Measurements from ENCODE around the gene LRFN3. TPM values are rescaled to one million over a fixed set of nuclear protein-coding genes. Genes with fewer than 3 reads are reported as not detected.

Gene LRFN3
- total and polyA plus RNA-seq, 10 of the 15 experiments (the other 5 are each of a cell fraction or from before 2014, with no cell fraction given) = 0.02 to 7.3 (median 2.0) TPM; not detected in 1

DNA sequence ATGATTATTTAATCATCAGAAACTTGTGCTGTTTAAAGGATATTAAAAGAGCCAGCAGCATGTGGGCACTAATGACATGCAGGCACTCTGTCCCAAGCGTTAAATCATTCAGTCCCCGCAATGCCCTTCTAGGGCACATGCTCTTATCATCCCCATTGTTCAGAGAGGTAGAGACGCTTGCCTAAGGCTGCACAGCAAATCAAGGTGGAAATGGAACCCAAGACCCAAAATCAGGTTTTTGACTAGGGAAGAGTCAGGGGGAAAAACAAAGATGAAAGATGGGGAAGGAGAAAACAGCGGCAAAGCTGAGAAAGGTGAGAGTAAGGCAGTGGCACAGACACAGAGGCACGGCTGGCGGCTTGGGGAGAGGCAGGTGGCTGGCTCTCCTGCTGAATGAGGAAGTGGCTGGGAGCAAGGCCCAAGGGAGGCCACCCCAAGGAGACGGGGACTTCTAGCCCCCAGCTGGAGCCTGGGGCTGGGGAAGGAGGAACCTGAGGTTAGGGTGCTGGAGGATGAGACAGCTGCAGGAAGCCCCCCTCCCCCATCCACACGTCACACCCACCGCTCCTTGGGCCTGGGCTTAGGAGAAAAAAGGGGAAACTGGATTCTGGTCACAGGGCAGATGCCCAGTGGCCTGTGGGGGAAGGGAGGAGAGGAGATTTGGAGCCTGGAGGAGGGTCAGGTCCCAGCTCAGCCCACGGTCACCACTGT is 27.0 kb upstream of the LRFN3 start (continued):
- TF ChIP-seq NFIC (IDR thresholded peaks at IDR 0.05; ENCODE audit: low read depth, low read length) = peak; percentile 28; the same call in 1 of the 2 replicates
- TF ChIP-seq YBX1 (IDR thresholded peaks at IDR 0.05) = no peak
- no peak for TF ChIP-seq LARP7 (IDR thresholded peaks at IDR 0.05)
- TF ChIP-seq, protein P1, sequence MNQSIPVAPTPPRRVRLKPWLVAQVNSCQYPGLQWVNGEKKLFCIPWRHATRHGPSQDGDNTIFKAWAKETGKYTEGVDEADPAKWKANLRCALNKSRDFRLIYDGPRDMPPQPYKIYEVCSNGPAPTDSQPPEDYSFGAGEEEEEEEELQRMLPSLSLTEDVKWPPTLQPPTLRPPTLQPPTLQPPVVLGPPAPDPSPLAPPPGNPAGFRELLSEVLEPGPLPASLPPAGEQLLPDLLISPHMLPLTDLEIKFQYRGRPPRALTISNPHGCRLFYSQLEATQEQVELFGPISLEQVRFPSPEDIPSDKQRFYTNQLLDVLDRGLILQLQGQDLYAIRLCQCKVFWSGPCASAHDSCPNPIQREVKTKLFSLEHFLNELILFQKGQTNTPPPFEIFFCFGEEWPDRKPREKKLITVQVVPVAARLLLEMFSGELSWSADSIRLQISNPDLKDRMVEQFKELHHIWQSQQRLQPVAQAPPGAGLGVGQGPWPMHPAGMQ (IDR thresholded peaks at IDR 0.05; ENCODE audit: borderline replicate concordance) = no peak
- peak; percentile 48; the same call in 1 of the 2 replicates for TF ChIP-seq CBFB (IDR thresholded peaks at IDR 0.05; ENCODE audit: low read depth)
- peak; percentile 9; the same call in 1 of the 2 replicates for TF ChIP-seq HCFC1 (IDR thresholded peaks at IDR 0.05; ENCODE audit: low read length)
- no peak for TF ChIP-seq ZBED1 (IDR thresholded peaks at IDR 0.05; ENCODE audit: borderline replicate concordance)
- no peak for TF ChIP-seq SUZ12 (IDR thresholded peaks at IDR 0.05; ENCODE audit: unreplicated experiment)
- no peak for TF ChIP-seq KAT2A (conservative IDR thresholded peaks at IDR 0.05; ENCODE audit: control insufficient read depth, low read depth, low read length)
- no peak for TF ChIP-seq SMC3 (IDR thresholded peaks at IDR 0.05; ENCODE audit: borderline replicate concordance, low read length)
- TF ChIP-seq, protein P2, sequence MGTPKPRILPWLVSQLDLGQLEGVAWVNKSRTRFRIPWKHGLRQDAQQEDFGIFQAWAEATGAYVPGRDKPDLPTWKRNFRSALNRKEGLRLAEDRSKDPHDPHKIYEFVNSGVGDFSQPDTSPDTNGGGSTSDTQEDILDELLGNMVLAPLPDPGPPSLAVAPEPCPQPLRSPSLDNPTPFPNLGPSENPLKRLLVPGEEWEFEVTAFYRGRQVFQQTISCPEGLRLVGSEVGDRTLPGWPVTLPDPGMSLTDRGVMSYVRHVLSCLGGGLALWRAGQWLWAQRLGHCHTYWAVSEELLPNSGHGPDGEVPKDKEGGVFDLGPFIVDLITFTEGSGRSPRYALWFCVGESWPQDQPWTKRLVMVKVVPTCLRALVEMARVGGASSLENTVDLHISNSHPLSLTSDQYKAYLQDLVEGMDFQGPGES (IDR thresholded peaks at IDR 0.05) = no peak
- TF ChIP-seq BACH1 (IDR thresholded peaks at IDR 0.05; ENCODE audit: borderline replicate concordance) = no peak; the same call in 1 of the 2 replicates
- TF ChIP-seq, protein P3, sequence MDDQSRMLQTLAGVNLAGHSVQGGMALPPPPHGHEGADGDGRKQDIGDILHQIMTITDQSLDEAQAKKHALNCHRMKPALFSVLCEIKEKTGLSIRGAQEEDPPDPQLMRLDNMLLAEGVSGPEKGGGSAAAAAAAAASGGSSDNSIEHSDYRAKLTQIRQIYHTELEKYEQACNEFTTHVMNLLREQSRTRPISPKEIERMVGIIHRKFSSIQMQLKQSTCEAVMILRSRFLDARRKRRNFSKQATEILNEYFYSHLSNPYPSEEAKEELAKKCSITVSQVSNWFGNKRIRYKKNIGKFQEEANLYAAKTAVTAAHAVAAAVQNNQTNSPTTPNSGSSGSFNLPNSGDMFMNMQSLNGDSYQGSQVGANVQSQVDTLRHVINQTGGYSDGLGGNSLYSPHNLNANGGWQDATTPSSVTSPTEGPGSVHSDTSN (IDR thresholded peaks at IDR 0.05; ENCODE audit: insufficient replicate concordance, low read depth, low read length) = peak; percentile 29
- peak; percentile 86 for TF ChIP-seq NR2F1 (conservative IDR thresholded peaks at IDR 0.05)
- TF ChIP-seq HDGF (IDR thresholded peaks at IDR 0.05) = peak; percentile 74; the same call in 1 of the 2 replicates
- TF ChIP-seq WRNIP1 (IDR thresholded peaks at IDR 0.05; ENCODE audit: borderline replicate concordance, low read depth, low read length) = no peak
- TF ChIP-seq, protein P4, sequence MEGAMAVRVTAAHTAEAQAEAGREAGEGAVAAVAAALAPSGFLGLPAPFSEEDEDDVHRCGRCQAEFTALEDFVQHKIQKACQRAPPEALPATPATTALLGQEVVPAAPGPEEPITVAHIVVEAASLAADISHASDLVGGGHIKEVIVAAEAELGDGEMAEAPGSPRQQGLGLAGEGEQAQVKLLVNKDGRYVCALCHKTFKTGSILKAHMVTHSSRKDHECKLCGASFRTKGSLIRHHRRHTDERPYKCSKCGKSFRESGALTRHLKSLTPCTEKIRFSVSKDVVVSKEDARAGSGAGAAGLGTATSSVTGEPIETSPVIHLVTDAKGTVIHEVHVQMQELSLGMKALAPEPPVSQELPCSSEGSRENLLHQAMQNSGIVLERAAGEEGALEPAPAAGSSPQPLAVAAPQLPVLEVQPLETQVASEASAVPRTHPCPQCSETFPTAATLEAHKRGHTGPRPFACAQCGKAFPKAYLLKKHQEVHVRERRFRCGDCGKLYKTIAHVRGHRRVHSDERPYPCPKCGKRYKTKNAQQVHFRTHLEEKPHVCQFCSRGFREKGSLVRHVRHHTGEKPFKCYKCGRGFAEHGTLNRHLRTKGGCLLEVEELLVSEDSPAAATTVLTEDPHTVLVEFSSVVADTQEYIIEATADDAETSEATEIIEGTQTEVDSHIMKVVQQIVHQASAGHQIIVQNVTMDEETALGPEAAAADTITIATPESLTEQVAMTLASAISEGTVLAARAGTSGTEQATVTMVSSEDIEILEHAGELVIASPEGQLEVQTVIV (IDR thresholded peaks at IDR 0.05; ENCODE audit: borderline replicate concordance, partially characterized antibody) = no peak
- TF ChIP-seq MYC (IDR thresholded peaks at IDR 0.05; ENCODE audit: insufficient read depth, insufficient read length, insufficient replicate concordance, low read length, severe bottlenecking) = no peak
- peak; percentile 64 to 77; a peak in 3 of 4 replicates for TF ChIP-seq EP300 (IDR thresholded peaks at IDR 0.05; ENCODE audit: borderline replicate concordance in 1 of 2, control insufficient read depth in 1 of 2, low read depth in 2 of 2, low read length in 2 of 2)
- TF ChIP-seq RCOR1 (conservative IDR thresholded peaks at IDR 0.05; ENCODE audit: low read depth, low read length) = 0 out of 2 replicates have a peak, but pooled peaks have one; percentile 28
- TF ChIP-seq CHD4 (IDR thresholded peaks at IDR 0.05) = no peak
- no peak for TF ChIP-seq SRF (IDR thresholded peaks at IDR 0.05; ENCODE audit: low read depth in 2 of 2, low read length in 2 of 2)

Measured in GM12878 (cell line).